Spleen (tissue), 11 donors: Measurements from ENCODE around the gene BTLA. TPM values are rescaled to one million over a fixed set of nuclear protein-coding genes. Genes with fewer than 3 reads are reported as not detected.

ENCODE experiments used
- DNase-seq: peaks from one replicate; pipeline ENCODE4 v3.0.0-alpha.2; 2020
- H3K27ac ChIP-seq, 8 donors: fragments of 200-600 bp; sonication (generic) in 7 of 8; 1 replicate in 4 of 8; 2 replicates in 4 of 8; pipeline versions ENCODE4 v1.5.0 to v1.8.0; 2016 to 2021; ENCODE audit warnings: inconsistent platforms in 4 of 8, mild to moderate bottlenecking in 4 of 8, moderate library complexity in 1 of 8
- H3K27me3 ChIP-seq, 7 donors: fragments of 200-600 bp; sonication (generic) in 6 of 7; replicated peaks in 1 of 7; 1 replicate in 4 of 7; 2 replicates in 3 of 7; pipeline versions ENCODE4 v1.5.0 to v1.8.0; 2016 to 2021; ENCODE audit warnings: inconsistent platforms in 3 of 7, mild to moderate bottlenecking in 1 of 7
- H3K36me3 ChIP-seq, 6 donors: fragments of 200-600 bp; sonication (generic) in 5 of 6; 1 replicate in 4 of 6; 2 replicates in 2 of 6; pipeline versions ENCODE4 v1.5.0 to v1.8.0; 2016 to 2021; ENCODE audit warnings: inconsistent platforms in 2 of 6
- H3K4me1 ChIP-seq, 6 donors: fragments of 200-600 bp; sonication (generic) in 5 of 6; 1 replicate in 3 of 6; 2 replicates in 3 of 6; pipeline versions ENCODE4 v1.5.0 to v1.8.0; 2016 to 2021; ENCODE audit warnings: inconsistent platforms in 3 of 6
- H3K4me3 ChIP-seq, 8 donors: fragments of 200-600 bp; sonication (generic) in 7 of 8; 1 replicate in 4 of 8; 2 replicates in 4 of 8; pipeline versions ENCODE4 v1.5.0 to v1.8.0; 2016 to 2021; ENCODE audit warnings: inconsistent platforms in 4 of 8, mild to moderate bottlenecking in 4 of 8, moderate library complexity in 2 of 8
- H3K9me3 ChIP-seq, 8 donors: fragments of 200-600 bp; sonication (generic) in 7 of 8; 1 replicate in 4 of 8; 2 replicates in 4 of 8; pipeline versions ENCODE4 v1.5.0 to v1.8.0; 2016 to 2021; ENCODE audit warnings: inconsistent platforms in 4 of 8
- POLR2A ChIP-seq, 3 donors: fragments of 450-650 bp; IDR thresholded peaks; one replicate each; pipeline ENCODE4 v1.5.1; 2017; ENCODE audit warnings: antibody characterized with exemption in 3 of 3, mild to moderate bottlenecking in 1 of 3
- POLR2AphosphoS5 ChIP-seq, 3 donors: sonication (generic); formaldehyde crosslinking; IDR thresholded peaks; one replicate each; pipeline ENCODE4 v1.5.1; 2017; ENCODE audit warnings: antibody characterized with exemption in 3 of 3
- whole genome bisulfite sequencing, 5 donors: extraction: QIAGEN DNeasy Blood & Tissue Kit in 3 of 5; methylation state at CpG; one replicate each; pipeline versions ENCODE4 v1.1.5 to v1.1.7; 2013 to 2018; 5-methylcytosine and 5-hydroxymethylcytosine counted together
- intact Hi-C: fragments of 100-400 bp; cut with DNase I; formaldehyde crosslinking; loops from one replicate; pipeline ENCODE4 v1.15.0; 2023; ENCODE audit warnings: low total_unique reads
- polyA plus RNA-seq, 3 donors: library from polyadenylated mRNA; stranded (reverse); fragments of 200-250 nt; gene quantifications; one replicate each; pipeline ENCODE4 v1.2.1, GENCODE V29; 2013
- total RNA-seq, 7 donors: library from RNA; depleted of rRNA in 3 of 7; stranded (reverse); fragments of >200 nt in 3 of 7; fragmentation: NEBNext Ultra II Directional in 4 of 7; extraction: Animal tissue kit (Norgen Biotek cat#: 25700) in 4 of 7; gene quantifications; one replicate each; pipeline versions ENCODE4 v1.1.0 to v1.2.1, GENCODE V29; 2016 to 2021
- TF ChIP-seq, protein P1 (sequence below), 11 experiments: fragments of 200-600 bp in 7 of 11; fragments of 450-650 bp in 4 of 11; sonication (generic) in 4 of 11; IDR thresholded peaks in 8 of 11; conservative IDR thresholded peaks in 3 of 11; 1 replicate in 7 of 11; 2 replicates in 4 of 11; pipeline versions ENCODE4 v1.4.0 to v1.8.0; 2016 to 2021; ENCODE audit warnings: antibody characterized with exemption in 11 of 11, inconsistent platforms in 4 of 11, mild to moderate bottlenecking in 1 of 11
- donor health status: healthy with polysubstance abuse.
- donor health status: DM: no; HTN: no; CAD: no; lungs with moderate emphysema.
- donor health status: DM: no; HTN: no; CAD: no.
- donor health status: Bipolar disorder and iron deficiency.
- donor health status: healthy.
- donor health status: DM: no; HTN: no; CAD: no.
- donor health status: DM: yes; HTN: yes; CAD: no.

Gene BTLA
- total and polyA plus RNA-seq, 10 donors = 12.8 to 46.0 (median 26.1) TPM

DNA sequence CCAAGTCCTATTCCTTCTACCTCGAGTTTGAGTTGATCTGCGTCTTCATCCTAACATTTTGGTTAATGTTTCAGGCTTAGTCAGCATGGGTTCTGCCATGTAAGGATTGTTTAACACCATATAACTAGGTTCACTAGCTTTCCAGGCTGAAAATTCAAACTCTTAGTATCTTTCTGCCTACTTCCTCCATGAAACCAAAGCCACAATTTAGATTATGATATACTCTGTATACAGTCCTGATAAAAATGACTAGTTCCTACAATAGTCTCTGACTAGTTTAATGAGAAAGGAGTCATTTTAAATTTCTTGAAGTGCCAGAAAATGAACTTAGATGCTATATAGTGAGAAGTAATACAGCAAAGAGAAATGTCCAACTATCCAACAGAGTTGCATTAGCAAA is 6.6 kb upstream of the BTLA start:
- Histone ChIP-seq H3K36me3 (no peaks in the 10 kb centered on the region), H3K9me3 (no peaks in the 10 kb centered on the region), H3K27ac (peak overlapping the region in 4 of 8 donors; percentile 41 to 79 (median 56)), H3K27me3 (no peaks in the 10 kb centered on the region), H3K4me1 (peaks cover 0 to 70% (median 14%) of the 10 kb centered on the region in 6 donors), H3K4me3 (no peak overlapping the region)
- no peak for DNase-seq
- TF ChIP-seq, protein P1, sequence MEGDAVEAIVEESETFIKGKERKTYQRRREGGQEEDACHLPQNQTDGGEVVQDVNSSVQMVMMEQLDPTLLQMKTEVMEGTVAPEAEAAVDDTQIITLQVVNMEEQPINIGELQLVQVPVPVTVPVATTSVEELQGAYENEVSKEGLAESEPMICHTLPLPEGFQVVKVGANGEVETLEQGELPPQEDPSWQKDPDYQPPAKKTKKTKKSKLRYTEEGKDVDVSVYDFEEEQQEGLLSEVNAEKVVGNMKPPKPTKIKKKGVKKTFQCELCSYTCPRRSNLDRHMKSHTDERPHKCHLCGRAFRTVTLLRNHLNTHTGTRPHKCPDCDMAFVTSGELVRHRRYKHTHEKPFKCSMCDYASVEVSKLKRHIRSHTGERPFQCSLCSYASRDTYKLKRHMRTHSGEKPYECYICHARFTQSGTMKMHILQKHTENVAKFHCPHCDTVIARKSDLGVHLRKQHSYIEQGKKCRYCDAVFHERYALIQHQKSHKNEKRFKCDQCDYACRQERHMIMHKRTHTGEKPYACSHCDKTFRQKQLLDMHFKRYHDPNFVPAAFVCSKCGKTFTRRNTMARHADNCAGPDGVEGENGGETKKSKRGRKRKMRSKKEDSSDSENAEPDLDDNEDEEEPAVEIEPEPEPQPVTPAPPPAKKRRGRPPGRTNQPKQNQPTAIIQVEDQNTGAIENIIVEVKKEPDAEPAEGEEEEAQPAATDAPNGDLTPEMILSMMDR (IDR thresholded peaks at IDR 0.05 in 8 of 11, conservative IDR thresholded peaks at IDR 0.05 in 3 of 11) = no peak
- TF ChIP-seq POLR2A (IDR thresholded peaks at IDR 0.05) (no peak), POLR2AphosphoS5 (IDR thresholded peaks at IDR 0.05) (no peak)
- intact Hi-C loops = no loop called here
- WGBS, 5 donors = 22 to 38% (median 29%) methylated on average over 2 of the region's 2 CpGs

DNA sequence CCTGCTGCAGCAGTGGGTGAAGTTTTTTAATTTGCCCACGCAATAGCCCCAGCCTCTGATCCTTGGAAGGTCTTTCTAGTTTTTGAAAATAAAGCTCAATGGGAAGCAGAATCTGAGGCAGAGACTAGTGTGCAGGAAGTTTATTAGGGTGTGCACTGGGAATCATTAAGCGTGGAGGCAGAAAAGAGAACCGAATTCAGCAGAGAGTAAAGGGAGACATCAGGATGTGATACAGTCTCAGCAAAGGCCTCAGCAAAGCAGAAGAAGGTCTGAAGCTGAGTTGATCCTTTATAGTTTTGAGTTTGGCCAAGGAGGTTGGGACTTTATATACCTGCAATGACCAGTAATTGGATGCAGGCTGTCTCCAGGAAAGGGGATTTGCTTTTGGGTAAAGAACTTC is 4.9 kb upstream of the BTLA start:
- WGBS, 5 donors = 53 to 71% (median 69%) methylated on average over 3 of the region's 3 CpGs
- no peaks in the 10 kb centered on the region for H3K27me3 ChIP-seq
- no peaks in the 10 kb centered on the region for H3K9me3 ChIP-seq
- no peak overlapping the region for H3K4me3 ChIP-seq
- no peaks in the 10 kb centered on the region for H3K36me3 ChIP-seq
- H3K27ac ChIP-seq = peak overlapping the region in 5 of 8 donors; percentile 2 to 79 (median 51)
- peaks cover 0 to 82% (median 18%) of the 10 kb centered on the region in 6 donors for H3K4me1 ChIP-seq
- TF ChIP-seq, protein P1 (IDR thresholded peaks at IDR 0.05 in 8 of 11, conservative IDR thresholded peaks at IDR 0.05 in 3 of 11) = no peak
- peak in 1 of 3 donors; percentile 32 for TF ChIP-seq POLR2AphosphoS5 (IDR thresholded peaks at IDR 0.05)
- TF ChIP-seq POLR2A (IDR thresholded peaks at IDR 0.05) = no peak
- DNase-seq = no peak
- intact Hi-C loops = no loop called here

DNA sequence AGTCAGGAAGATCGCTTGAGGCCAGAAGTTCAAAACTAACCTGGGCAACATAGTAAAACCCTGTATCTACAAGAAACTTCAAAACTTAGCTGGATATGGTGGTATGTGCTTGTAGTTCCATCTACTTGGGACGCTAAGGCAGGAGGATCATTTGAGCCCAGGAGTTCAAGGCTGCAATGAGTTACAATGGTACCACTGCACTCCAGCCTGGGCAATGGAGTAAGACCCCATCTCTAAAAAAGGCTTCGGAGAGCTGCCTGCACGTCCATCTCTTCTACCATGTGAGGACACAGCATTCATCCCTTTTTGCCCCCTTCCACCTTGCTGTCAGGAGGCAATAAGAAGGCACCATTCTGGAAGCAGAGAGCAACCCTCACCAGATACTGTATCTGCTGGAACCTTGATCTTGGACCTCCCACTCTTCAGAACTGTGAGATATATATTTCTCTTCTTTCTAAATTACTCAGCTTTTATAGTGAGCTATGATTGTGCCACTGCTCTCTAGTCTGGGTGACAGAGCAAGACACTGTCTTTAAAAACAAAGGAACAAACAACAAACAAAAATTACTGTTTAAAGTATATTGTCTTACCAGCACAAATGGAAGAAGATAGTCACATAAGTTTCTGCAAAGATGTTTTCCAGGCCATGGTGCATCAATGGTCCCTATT is 4.2 kb upstream of the BTLA start:
- no peak overlapping the region for H3K4me3 ChIP-seq
- peaks cover 0 to 75% (median 16%) of the 10 kb centered on the region in 6 donors for H3K4me1 ChIP-seq
- H3K9me3 ChIP-seq = no peaks in the 10 kb centered on the region
- DNase-seq = no peak
- no peaks in the 10 kb centered on the region for H3K36me3 ChIP-seq
- TF ChIP-seq POLR2A (IDR thresholded peaks at IDR 0.05) = no peak
- no peak for TF ChIP-seq POLR2AphosphoS5 (IDR thresholded peaks at IDR 0.05)
- TF ChIP-seq, protein P1 (IDR thresholded peaks at IDR 0.05 in 8 of 11, conservative IDR thresholded peaks at IDR 0.05 in 3 of 11) = no peak
- peak overlapping the region in 2 of 8 donors; percentile 63 to 79 for H3K27ac ChIP-seq
- WGBS, 5 donors = 92 to 98% (median 96%) methylated on average over 4 of the region's 4 CpGs
- intact Hi-C loops = no loop called here
- H3K27me3 ChIP-seq = no peaks in the 10 kb centered on the region

DNA sequence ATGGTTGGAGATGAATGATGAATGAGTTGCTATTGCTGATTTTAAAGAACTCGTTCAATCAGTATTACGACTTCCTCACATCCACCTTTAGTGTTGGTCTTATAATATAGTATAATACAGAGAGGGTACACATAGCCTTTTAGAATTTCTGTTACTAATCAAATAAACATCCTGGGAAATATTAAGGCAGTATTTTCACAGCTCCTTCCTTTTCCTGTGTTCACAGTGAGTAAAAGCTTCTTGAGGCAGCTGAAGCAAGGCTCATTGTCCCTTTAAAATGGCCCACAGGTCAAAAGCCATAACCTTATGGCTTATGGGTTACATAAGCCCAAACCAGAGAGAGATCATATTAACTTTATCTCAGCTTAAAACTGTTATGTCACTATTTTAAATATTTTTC is 1.3 kb upstream of the BTLA start:
- Histone ChIP-seq H3K36me3 (no peaks in the 10 kb centered on the region), H3K9me3 (no peaks in the 10 kb centered on the region), H3K27me3 (no peaks in the 10 kb centered on the region), H3K4me3 (no peak overlapping the region), H3K27ac (peak overlapping the region in 6 of 8 donors; percentile 6 to 90 (median 76)), H3K4me1 (peaks cover 0 to 64% (median 17%) of the 10 kb centered on the region in 6 donors)
- DNase-seq = no peak
- 82 to 90% (median 87%) methylated on average over 2 of the region's 2 CpGs for WGBS, 5 donors
- intact Hi-C loops = no loop called here
- TF ChIP-seq, protein P1 (IDR thresholded peaks at IDR 0.05 in 8 of 11, conservative IDR thresholded peaks at IDR 0.05 in 3 of 11) = no peak
- no peak for TF ChIP-seq POLR2AphosphoS5 (IDR thresholded peaks at IDR 0.05)
- no peak for TF ChIP-seq POLR2A (IDR thresholded peaks at IDR 0.05)
